WI38 (cell line): ENCODE data around the gene XYLT2.

ENCODE experiments used
- H3K4me3 ChIP-seq: 2 replicates; pipeline ENCODE4 v1.5.1; 2011; ENCODE audit warnings: low read depth, mild to moderate bottlenecking, control low read depth, low read length
- TF ChIP-seq, protein P1 (sequence below): IDR thresholded peaks from 2 replicates; pipeline ENCODE4 v1.5.1; 2012; ENCODE audit warnings: low read depth, mild to moderate bottlenecking, control low read depth, low read length

The XYLT2 gene

DNA sequence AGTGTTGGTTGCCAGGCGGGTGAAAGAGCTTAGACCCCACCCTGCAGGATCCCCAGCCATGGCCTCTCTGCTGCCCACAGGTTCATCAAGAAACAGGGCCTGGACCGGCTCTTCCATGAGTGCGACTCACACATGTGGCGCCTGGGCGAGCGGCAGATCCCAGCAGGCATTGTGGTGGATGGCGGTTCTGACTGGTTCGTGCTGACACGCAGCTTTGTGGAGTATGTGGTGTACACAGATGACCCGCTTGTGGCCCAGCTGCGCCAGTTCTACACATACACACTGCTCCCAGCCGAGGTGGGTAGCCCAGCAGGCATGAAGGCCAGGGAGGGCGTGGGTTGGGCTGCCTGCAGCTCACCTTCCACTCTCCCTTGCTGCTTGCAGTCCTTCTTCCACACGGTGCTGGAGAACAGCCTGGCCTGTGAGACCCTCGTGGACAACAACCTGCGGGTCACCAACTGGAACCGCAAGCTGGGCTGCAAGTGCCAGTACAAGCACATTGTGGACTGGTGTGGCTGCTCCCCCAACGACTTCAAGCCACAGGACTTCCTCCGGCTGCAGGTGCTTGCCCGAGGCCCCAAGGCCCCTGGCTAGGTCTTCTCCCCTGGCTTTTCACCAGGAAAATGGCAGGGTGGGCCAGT, 9.9 kb downstream of the XYLT2 start:
- TF ChIP-seq, protein P1, sequence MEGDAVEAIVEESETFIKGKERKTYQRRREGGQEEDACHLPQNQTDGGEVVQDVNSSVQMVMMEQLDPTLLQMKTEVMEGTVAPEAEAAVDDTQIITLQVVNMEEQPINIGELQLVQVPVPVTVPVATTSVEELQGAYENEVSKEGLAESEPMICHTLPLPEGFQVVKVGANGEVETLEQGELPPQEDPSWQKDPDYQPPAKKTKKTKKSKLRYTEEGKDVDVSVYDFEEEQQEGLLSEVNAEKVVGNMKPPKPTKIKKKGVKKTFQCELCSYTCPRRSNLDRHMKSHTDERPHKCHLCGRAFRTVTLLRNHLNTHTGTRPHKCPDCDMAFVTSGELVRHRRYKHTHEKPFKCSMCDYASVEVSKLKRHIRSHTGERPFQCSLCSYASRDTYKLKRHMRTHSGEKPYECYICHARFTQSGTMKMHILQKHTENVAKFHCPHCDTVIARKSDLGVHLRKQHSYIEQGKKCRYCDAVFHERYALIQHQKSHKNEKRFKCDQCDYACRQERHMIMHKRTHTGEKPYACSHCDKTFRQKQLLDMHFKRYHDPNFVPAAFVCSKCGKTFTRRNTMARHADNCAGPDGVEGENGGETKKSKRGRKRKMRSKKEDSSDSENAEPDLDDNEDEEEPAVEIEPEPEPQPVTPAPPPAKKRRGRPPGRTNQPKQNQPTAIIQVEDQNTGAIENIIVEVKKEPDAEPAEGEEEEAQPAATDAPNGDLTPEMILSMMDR: no peak
- H3K4me3 ChIP-seq: no peak overlapping the region

DNA sequence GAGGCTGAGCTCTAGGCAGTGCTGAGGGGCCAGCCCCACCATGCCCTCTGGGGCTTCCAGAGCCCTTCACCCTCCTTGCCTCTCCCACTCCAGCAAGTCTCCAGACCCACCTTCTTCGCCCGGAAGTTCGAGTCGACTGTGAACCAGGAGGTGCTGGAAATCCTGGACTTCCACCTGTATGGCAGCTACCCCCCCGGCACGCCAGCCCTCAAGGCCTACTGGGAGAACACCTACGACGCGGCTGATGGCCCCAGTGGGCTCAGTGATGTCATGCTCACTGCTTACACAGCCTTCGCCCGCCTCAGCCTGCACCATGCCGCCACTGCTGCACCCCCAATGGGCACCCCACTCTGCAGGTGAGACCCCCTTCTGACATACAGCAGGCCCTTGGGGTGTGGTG, 10.5 kb downstream of the XYLT2 start:
- TF ChIP-seq, protein P1: no peak
- H3K4me3 ChIP-seq: no peak overlapping the region

DNA sequence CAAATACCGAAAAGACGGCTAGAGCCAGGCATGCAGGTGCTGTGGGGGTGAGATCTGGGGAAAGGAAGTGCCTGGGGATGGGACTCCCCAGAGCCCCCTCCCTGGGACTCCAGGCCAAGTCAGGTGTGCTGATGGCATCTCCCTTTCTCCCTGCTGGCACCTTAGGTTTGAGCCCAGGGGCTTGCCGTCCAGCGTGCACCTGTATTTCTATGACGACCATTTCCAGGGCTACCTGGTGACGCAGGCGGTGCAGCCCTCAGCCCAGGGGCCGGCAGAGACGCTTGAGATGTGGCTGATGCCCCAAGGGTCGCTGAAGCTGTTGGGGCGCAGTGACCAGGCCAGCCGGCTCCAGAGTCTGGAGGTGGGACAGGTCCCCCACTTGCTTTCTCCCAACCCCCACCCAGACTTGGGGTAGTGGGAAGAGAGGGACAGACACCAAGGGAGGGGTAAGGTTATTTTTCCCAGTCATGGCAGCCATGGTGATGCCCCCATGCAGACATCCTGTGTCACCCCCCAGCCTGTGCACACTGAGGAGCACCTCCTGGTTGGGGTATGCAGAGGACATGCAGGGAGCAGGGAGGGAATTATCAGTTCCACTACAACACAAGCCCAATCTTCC, 11.1 kb downstream of the XYLT2 start:
- TF ChIP-seq, protein P1: no peak
- no peak overlapping the region for H3K4me3 ChIP-seq

DNA sequence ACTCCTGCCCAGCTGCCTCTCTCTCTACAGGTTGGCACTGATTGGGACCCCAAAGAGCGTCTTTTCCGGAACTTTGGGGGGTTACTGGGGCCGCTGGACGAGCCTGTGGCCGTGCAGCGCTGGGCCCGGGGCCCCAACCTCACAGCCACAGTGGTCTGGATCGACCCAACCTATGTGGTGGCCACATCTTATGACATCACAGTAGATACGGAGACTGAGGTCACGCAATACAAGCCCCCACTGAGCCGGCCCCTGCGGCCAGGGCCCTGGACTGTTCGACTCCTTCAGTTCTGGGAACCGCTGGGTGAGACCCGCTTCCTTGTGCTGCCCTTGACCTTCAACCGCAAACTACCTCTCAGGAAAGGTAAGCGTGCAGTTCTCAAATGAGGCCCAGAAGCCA, 12.3 kb downstream of the XYLT2 start:
- H3K4me3 ChIP-seq: no peak overlapping the region
- TF ChIP-seq, protein P1: no peak

DNA sequence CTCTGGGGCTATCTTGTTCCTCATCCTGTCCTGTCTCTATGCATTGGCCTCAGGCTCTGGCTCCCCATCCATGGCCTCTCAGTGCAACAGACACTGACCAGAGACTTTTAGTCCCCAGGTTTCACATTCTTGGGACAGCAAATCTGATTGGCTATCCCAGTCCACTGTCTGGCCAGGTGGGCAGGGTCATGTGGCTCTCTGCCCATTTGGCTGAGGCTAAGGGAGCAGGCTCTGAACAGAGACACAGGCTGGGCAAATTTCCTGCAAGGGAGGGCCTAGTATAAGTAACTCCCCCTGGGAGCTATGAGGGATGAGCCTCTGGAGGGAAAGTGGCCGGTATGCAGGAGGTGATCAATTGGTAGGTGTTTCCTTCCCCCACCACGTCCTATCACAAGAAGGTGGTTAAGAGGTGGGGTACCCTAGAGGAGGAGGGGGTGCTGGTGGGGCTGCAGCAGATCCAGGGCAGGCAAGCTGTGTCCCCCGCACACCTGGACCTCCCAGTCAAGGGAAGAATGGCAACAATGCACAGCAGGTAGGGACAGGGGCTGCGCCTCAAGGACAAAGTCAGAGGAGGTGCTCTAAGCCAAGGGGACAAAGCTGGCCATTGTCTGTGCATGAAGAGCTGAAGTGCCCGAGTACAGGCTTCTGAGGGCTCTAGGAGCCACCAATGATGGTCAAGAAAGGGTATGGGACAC, 13.2 kb downstream of the XYLT2 start:
- TF ChIP-seq, protein P1: no peak
- no peak overlapping the region for H3K4me3 ChIP-seq

DNA sequence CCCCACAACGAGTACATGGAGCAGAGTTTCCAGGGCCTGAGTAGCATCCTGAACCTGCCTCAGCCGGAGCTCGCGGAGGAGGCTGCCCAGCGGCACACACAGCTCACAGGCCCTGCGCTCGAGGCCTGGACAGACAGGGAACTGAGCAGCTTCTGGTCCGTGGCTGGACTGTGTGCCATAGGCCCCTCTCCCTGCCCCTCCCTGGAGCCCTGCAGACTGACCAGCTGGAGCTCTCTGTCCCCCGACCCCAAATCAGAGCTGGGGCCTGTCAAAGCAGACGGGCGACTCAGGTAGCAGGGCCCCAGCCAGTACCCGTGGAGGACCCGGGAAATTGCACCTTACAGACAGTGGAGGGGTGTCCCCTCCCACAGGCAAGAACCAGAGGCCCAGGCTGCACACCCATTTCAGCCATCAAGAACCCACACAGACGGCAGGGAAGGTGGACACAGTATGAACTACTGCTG, 14.1 kb downstream of the XYLT2 start:
- no peak overlapping the region for H3K4me3 ChIP-seq
- TF ChIP-seq, protein P1: no peak
